Esophagus muscularis mucosa (tissue), 4 donors: ENCODE measurements around the gene PPTC7.

Source experiments
- CTCF ChIP-seq, 3 experiments: fragments of 200-600 bp in 2 of 3; fragments of 450-650 bp in 1 of 3; sonication (generic) in 2 of 3; IDR thresholded peaks; one replicate each; pipeline ENCODE4 v1.5.1; 2017 to 2019; ENCODE audit warnings: antibody characterized with exemption in 3 of 3, mild to moderate bottlenecking in 2 of 3, moderate library complexity in 1 of 3
- EP300 ChIP-seq: sonication (generic); formaldehyde crosslinking; IDR thresholded peaks from one replicate; pipeline ENCODE4 v1.6.1; 2017; ENCODE audit warnings: antibody characterized with exemption
- POLR2A ChIP-seq: fragments of 450-650 bp; IDR thresholded peaks from one replicate; pipeline ENCODE4 v1.6.1; 2017; ENCODE audit warnings: antibody characterized with exemption, moderate library complexity, mild to moderate bottlenecking, low read depth

GRCh38 chr12:110579535-110580253, 3.4 kb downstream of the PPTC7 start:
- no peak for TF ChIP-seq POLR2A
- TF ChIP-seq EP300, result no peak
- no peak for TF ChIP-seq CTCF (IDR thresholded peaks at IDR 0.05)
